ENCODE measurements around the gene CFAP77. TPM values are rescaled to one million over a fixed set of nuclear protein-coding genes. Genes with fewer than 3 reads are reported as not detected.

The CFAP77 gene
- total RNA-seq, 4 donors from 2014 or later = not detected

- intact Hi-C loops (cut with DNase I; ENCODE audit: low total_unique reads) = no loop called here
- WGBS, 2 donors = 84 to 91% methylated on average over 10 of the region's 10 CpGs
- H3K4me3 ChIP-seq (ENCODE audit: low read depth, poor library complexity, severe bottlenecking) = no peak overlapping the region
- TF ChIP-seq POLR2A (IDR thresholded peaks at IDR 0.05) (no peak), CTCF (IDR thresholded peaks at IDR 0.05) (no peak)
- DNase-seq (ENCODE audit: low spot score in 2 of 2) = no peak
Measured at GRCh38 chr9:132383462-132383883, 26.5 kb upstream of the CFAP77 start.

- no peak overlapping the region for H3K4me3 ChIP-seq (ENCODE audit: low read depth, poor library complexity, severe bottlenecking)
- no peak for DNase-seq (ENCODE audit: low spot score in 2 of 2)
- WGBS, 2 donors = 95% methylated on average over 8 of the region's 8 CpGs
- intact Hi-C loops (cut with DNase I; ENCODE audit: low total_unique reads) = no loop called here
- TF ChIP-seq POLR2A (IDR thresholded peaks at IDR 0.05) (no peak), CTCF (IDR thresholded peaks at IDR 0.05) (no peak)
Measured at GRCh38 chr9:132384376-132384775, 25.6 kb upstream of the CFAP77 start.

GRCh38 chr9:132387133-132387532 lies 22.9 kb upstream of the CFAP77 start:
- no peak overlapping the region for H3K4me3 ChIP-seq (ENCODE audit: low read depth, poor library complexity, severe bottlenecking)
- intact Hi-C loops (cut with DNase I; ENCODE audit: low total_unique reads) = no loop called here
- no peak for DNase-seq (ENCODE audit: low spot score in 2 of 2)
- no peak for TF ChIP-seq POLR2A (IDR thresholded peaks at IDR 0.05)
- TF ChIP-seq CTCF (IDR thresholded peaks at IDR 0.05) = no peak
- 88 to 91% methylated on average over 7 of the region's 7 CpGs for WGBS, 2 donors

- DNase-seq (ENCODE audit: low spot score in 2 of 2) = no peak
- TF ChIP-seq CTCF (IDR thresholded peaks at IDR 0.05) (no peak), POLR2A (IDR thresholded peaks at IDR 0.05) (no peak)
- H3K4me3 ChIP-seq (ENCODE audit: low read depth, poor library complexity, severe bottlenecking) = no peak overlapping the region
- 74 to 75% methylated on average over 7 of the region's 7 CpGs for WGBS, 2 donors
- intact Hi-C loops (cut with DNase I; ENCODE audit: low total_unique reads) = no loop called here
Measured at GRCh38 chr9:132390966-132391365, 19.0 kb upstream of the CFAP77 start.

GRCh38 chr9:132391449-132391848 lies 18.6 kb upstream of the CFAP77 start:
- intact Hi-C loops (cut with DNase I; ENCODE audit: low total_unique reads) = no loop called here
- WGBS, 2 donors = 88 to 94% methylated on average over 11 of the region's 11 CpGs
- H3K4me3 ChIP-seq (ENCODE audit: low read depth, poor library complexity, severe bottlenecking) = no peak overlapping the region
- no peak for DNase-seq (ENCODE audit: low spot score in 2 of 2)
- TF ChIP-seq CTCF (IDR thresholded peaks at IDR 0.05) = no peak
- TF ChIP-seq POLR2A (IDR thresholded peaks at IDR 0.05) = no peak

- no peak overlapping the region for H3K4me3 ChIP-seq (ENCODE audit: low read depth, poor library complexity, severe bottlenecking)
- DNase-seq (ENCODE audit: low spot score in 2 of 2) = no peak
- intact Hi-C loops (cut with DNase I; ENCODE audit: low total_unique reads) = no loop called here
- WGBS, 2 donors = 86 to 87% methylated on average over 11 of the region's 11 CpGs
- TF ChIP-seq CTCF (IDR thresholded peaks at IDR 0.05) = no peak
- TF ChIP-seq POLR2A (IDR thresholded peaks at IDR 0.05) = no peak
Measured at GRCh38 chr9:132395560-132395959, 14.5 kb upstream of the CFAP77 start.
